Activated CD4-positive, alpha-beta memory T cell treated with anti-CD3 and anti-CD28 coated beads for 36 hours (primary cell): ENCODE data around the gene CIB4. TPM values are rescaled to one million over a fixed set of nuclear protein-coding genes. Genes with fewer than 3 reads are reported as not detected.

Experiments used
- CTCF ChIA-PET: fragments of 350-600 bp; sonication (Branson Sonifier 250); formaldehyde crosslinking; loops from one replicate; lab custom pipeline; 2021; ENCODE audit warnings: antibody characterized with exemption, inconsistent platforms; lab: Charles Lee
- POLR2A ChIA-PET: fragments of 350-600 bp; sonication (Branson Sonifier 250); formaldehyde crosslinking; loops from one replicate; lab custom pipeline; 2021; ENCODE audit warnings: antibody characterized with exemption; lab: Charles Lee
- DNase-seq: peaks from one replicate; pipeline ENCODE4 v3.0.0-alpha.2; 2020
- H3K27ac Mint-ChIP-seq: one replicate; pipeline ENCODE4 v1.8.0; 2021; ENCODE audit warnings: mixed read lengths
- H3K27me3 Mint-ChIP-seq: one replicate; pipeline ENCODE4 v1.8.0; 2021; ENCODE audit warnings: mixed read lengths
- H3K36me3 Mint-ChIP-seq: one replicate; pipeline ENCODE4 v1.8.0; 2021; ENCODE audit warnings: mixed read lengths
- H3K4me1 Mint-ChIP-seq: one replicate; pipeline ENCODE4 v1.8.0; 2021; ENCODE audit warnings: low read depth, mixed read lengths
- H3K4me3 Mint-ChIP-seq: one replicate; pipeline ENCODE4 v1.8.0; 2021; ENCODE audit warnings: mild to moderate bottlenecking, mixed read lengths
- H3K9me3 Mint-ChIP-seq: one replicate; pipeline ENCODE4 v1.8.0; 2021; ENCODE audit warnings: mixed read lengths
- intact Hi-C: fragments of 100-400 bp; cut with micrococcal nuclease; formaldehyde crosslinking; loops from one replicate; pipeline ENCODE4 v1.15.1; 2023
- total RNA-seq, 2 experiments: library from RNA; stranded (reverse); gene quantifications; one replicate each; pipeline ENCODE4 v1.2.3, GENCODE V29; 2021

CIB4 gene
- total RNA-seq, 2 experiments from 2014 or later, result not detected

GRCh38 chr2:26590980-26591618, 50.1 kb downstream of the CIB4 start:
- Mint-ChIP-seq H3K9me3 (no peaks in the 10 kb centered on the region), H3K36me3 (no peaks in the 10 kb centered on the region), H3K4me3 (no peak overlapping the region), H3K4me1 (peaks cover 2% of the 10 kb centered on the region), H3K27me3 (peaks cover 28% of the 10 kb centered on the region), H3K27ac (no peak overlapping the region)
- ChIA-PET POLR2A (no interaction called here), CTCF (interaction anchor here (0.6 to 2.3 kb wide), 4 partner anchors 13 to 156 kb away, joined by 3 to 8 read pairs (median 4); no protein-coding TSS in a partner anchor)
- DNase-seq, result peak; percentile 6
- intact Hi-C loops, result no loop called here

GRCh38 chr2:26590508-26590907, 50.7 kb downstream of the CIB4 start:
- Mint-ChIP-seq H3K36me3 (no peaks in the 10 kb centered on the region), H3K9me3 (no peaks in the 10 kb centered on the region), H3K27ac (no peak overlapping the region), H3K4me1 (peaks cover 2% of the 10 kb centered on the region), H3K4me3 (no peak overlapping the region), H3K27me3 (peaks cover 29% of the 10 kb centered on the region)
- ChIA-PET POLR2A (no interaction called here), CTCF (interaction anchor here (0.6 to 2.3 kb wide), 5 partner anchors 12 to 143 kb away, joined by 3 to 10 read pairs (median 3); no protein-coding TSS in a partner anchor)
- no peak for DNase-seq
- intact Hi-C loops, result no loop called here

DNA sequence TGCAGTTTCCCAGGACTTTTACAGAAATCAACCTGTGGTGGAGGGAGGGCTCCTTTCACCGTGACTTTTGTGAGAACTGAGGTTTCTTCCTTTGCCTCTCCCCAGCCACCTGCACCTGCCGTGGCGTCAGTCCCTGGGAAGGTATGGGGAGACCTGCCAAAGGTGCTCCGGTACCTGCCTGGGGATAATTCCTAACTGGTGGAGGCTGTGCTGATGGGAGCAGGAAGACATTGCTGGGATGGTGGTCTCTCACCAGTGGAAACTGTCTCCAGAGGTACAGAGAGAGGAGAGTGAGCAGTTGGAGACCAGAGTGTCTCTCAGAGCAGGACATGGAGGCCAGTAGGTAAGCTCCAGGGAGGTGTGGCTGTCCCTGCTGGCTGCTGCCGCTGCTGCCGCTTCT, 52.6 kb downstream of the CIB4 start:
- intact Hi-C loops, result no loop called here
- POLR2A ChIA-PET, result no interaction called here
- peak; percentile 2 for DNase-seq
- H3K4me3 Mint-ChIP-seq, result no peak overlapping the region
- peaks cover 14% of the 10 kb centered on the region for H3K27me3 Mint-ChIP-seq
- H3K4me1 Mint-ChIP-seq, result peaks cover 2% of the 10 kb centered on the region
- no peak overlapping the region for H3K27ac Mint-ChIP-seq
- no peaks in the 10 kb centered on the region for H3K9me3 Mint-ChIP-seq
- H3K36me3 Mint-ChIP-seq, result no peaks in the 10 kb centered on the region
- CTCF ChIA-PET, result interaction anchor here (2.4 kb wide), 1 partner anchor 11 kb away, joined by 8 read pairs; no protein-coding TSS in a partner anchor

- ChIA-PET CTCF (interaction anchor here (1.7 to 2.4 kb wide), 2 partner anchors 10 to 16 kb away, joined by 7 to 8 read pairs; no protein-coding TSS in a partner anchor), POLR2A (no interaction called here)
- H3K36me3 Mint-ChIP-seq, result no peaks in the 10 kb centered on the region
- H3K27ac Mint-ChIP-seq, result no peak overlapping the region
- peak; percentile 5 for DNase-seq
- H3K4me3 Mint-ChIP-seq, result no peak overlapping the region
- peaks cover 14% of the 10 kb centered on the region for H3K27me3 Mint-ChIP-seq
- peaks cover 2% of the 10 kb centered on the region for H3K4me1 Mint-ChIP-seq
- intact Hi-C loops, result no loop called here
- no peaks in the 10 kb centered on the region for H3K9me3 Mint-ChIP-seq
Observed at GRCh38 chr2:26587994-26588393, 53.2 kb downstream of the CIB4 start.

DNA sequence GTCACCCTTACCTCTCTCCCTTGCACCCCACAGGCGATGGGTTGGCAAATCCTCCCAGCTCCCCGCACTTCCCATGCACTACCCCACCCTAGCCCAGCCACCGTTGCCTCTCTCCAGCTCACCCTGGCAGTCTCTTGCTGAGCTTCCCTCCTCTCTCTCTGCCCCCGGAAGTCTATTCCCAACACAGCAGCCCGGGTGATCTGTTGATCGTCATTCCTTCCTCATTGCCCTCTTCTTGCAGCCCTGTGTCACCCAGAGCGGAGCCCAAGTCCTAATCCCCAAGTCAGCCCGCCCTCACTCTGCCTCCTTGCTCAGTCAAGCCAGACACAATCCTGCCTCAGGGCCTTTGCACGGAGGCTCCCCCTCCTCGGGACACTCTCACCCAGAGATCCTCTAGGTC, 55.2 kb downstream of the CIB4 start:
- no peaks in the 10 kb centered on the region for H3K36me3 Mint-ChIP-seq
- H3K4me3 Mint-ChIP-seq, result no peak overlapping the region
- no peaks in the 10 kb centered on the region for H3K9me3 Mint-ChIP-seq
- intact Hi-C loops, result no loop called here
- no peak for DNase-seq
- H3K27ac Mint-ChIP-seq, result no peak overlapping the region
- H3K27me3 Mint-ChIP-seq, result peaks cover 14% of the 10 kb centered on the region
- ChIA-PET CTCF (interaction anchor here (1.3 to 1.5 kb wide), 2 partner anchors 8 to 11 kb away, joined by 3 to 4 read pairs; no protein-coding TSS in a partner anchor), POLR2A (no interaction called here)
- H3K4me1 Mint-ChIP-seq, result no peaks in the 10 kb centered on the region

DNA sequence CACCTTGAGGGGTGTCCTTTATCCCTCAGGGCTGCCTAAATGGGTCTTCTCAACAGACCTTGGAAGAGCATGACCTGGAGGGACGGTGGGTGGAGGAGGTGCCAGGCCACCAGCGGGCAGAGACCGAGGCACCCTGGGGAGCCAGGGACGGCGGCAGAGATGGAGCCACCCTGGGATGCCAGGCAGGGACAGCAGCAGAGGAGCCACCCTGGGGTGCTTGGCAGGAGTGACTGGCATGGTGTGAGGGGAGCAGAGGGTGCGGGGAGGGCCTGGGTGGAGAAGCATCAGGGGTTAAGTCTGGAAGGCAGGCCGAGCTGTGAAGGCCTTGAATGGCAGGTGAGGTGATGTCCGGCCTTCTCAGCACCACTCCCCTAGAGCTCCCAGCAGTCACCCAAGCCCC, 56.1 kb downstream of the CIB4 start:
- Mint-ChIP-seq H3K9me3 (no peaks in the 10 kb centered on the region), H3K27me3 (peaks cover 12% of the 10 kb centered on the region), H3K27ac (no peak overlapping the region), H3K4me1 (no peaks in the 10 kb centered on the region), H3K4me3 (no peak overlapping the region), H3K36me3 (no peaks in the 10 kb centered on the region)
- POLR2A ChIA-PET, result no interaction called here
- CTCF ChIA-PET, result interaction anchor here (0.6 to 1.3 kb wide), 2 partner anchors 8 to 81 kb away, joined by 3 to 4 read pairs; no protein-coding TSS in a partner anchor
- intact Hi-C loops, result no loop called here
- DNase-seq, result peak; percentile 3

GRCh38 chr2:26584656-26585055, 56.5 kb downstream of the CIB4 start:
- peak; percentile 4 for DNase-seq
- ChIA-PET POLR2A (no interaction called here), CTCF (no interaction called here)
- H3K27ac Mint-ChIP-seq, result no peak overlapping the region
- intact Hi-C loops, result no loop called here
- peaks cover 12% of the 10 kb centered on the region for H3K27me3 Mint-ChIP-seq
- H3K4me1 Mint-ChIP-seq, result no peaks in the 10 kb centered on the region
- no peaks in the 10 kb centered on the region for H3K9me3 Mint-ChIP-seq
- H3K4me3 Mint-ChIP-seq, result no peak overlapping the region
- no peaks in the 10 kb centered on the region for H3K36me3 Mint-ChIP-seq

DNA sequence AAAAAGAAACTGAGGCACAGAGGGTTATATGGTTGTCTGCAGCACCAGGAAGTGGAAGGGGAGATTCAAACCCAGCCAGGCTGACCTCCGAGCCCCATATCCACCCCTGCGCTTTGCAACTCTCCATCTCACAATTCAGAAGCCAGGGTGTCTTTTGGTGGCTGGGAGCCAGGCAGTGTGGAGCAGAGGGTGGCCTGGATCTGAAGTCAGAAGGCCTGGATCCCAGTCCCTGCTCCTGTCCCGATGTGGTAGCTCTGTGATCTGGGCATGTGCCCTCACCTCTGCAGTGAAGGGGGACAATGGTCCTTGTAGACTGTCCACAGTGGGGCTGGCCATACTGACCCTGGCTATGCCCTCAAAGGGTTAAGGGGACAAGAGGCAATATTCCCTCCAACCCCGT, 57.0 kb downstream of the CIB4 start:
- CTCF ChIA-PET, result no interaction called here
- Mint-ChIP-seq H3K27ac (no peak overlapping the region), H3K9me3 (no peaks in the 10 kb centered on the region), H3K4me3 (no peak overlapping the region), H3K36me3 (no peaks in the 10 kb centered on the region), H3K27me3 (peaks cover 12% of the 10 kb centered on the region), H3K4me1 (no peaks in the 10 kb centered on the region)
- POLR2A ChIA-PET, result no interaction called here
- peak; percentile 0 for DNase-seq
- intact Hi-C loops, result no loop called here

DNA sequence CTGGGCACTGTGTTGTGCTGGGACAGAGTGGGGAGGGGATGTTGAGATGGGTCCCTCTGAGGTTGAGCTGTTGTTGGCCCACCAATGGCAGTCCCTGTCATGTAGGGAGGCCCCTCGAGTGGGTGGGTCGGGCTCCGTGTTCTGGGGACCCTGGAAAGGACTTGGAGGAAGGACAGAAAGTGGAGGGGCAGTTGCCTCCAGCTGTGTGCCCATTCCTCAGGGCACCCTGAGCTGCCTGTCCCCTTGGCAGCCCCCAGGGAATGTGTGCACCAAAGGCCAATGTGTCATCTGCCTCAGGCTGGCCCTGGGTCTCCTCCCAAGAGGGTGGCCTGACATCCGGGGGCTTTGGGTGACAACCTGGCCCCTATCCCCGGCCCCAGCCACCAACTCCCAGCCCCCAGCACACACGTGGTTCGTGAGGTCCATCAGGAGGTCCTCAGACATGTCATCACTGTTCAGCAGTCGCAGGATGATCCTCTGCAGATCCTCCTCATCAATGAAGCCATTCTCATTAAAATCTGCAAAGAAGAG, 57.7 kb downstream of the CIB4 start:
- no peak overlapping the region for H3K4me3 Mint-ChIP-seq

DNA sequence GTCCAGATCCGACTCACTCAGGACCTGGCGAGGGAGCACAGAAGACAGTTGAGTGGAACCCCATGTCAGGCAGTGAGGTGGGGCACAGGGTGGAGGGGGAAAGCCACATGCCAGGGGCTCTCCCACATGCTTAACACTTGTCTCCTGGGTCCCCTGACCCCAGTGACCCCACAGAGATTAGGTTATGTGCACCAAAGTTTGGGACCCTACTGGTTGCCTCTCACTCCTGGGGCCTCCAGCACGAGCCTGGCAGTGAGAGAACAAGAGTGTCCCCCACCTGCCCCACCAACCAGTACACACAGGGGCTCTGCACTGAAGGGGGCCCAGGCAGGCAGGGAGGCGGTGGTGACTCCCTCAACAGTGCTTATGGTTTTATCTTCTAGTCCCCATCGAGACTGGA, 58.3 kb downstream of the CIB4 start:
- CTCF ChIA-PET, result interaction anchor here (1.2 kb wide), 1 partner anchor 80 kb away, joined by 3 read pairs; no protein-coding TSS in a partner anchor

More for the DNA sequence above, 57.7 kb downstream of the CIB4 start:
- ChIA-PET POLR2A (no interaction called here), CTCF (no interaction called here)
- peak; percentile 7 for DNase-seq
- H3K27me3 Mint-ChIP-seq, result peaks cover 16% of the 10 kb centered on the region
- H3K4me1 Mint-ChIP-seq, result no peaks in the 10 kb centered on the region
- H3K36me3 Mint-ChIP-seq, result no peaks in the 10 kb centered on the region
- no peaks in the 10 kb centered on the region for H3K9me3 Mint-ChIP-seq
- no peak overlapping the region for H3K27ac Mint-ChIP-seq
- intact Hi-C loops, result no loop called here

DNA sequence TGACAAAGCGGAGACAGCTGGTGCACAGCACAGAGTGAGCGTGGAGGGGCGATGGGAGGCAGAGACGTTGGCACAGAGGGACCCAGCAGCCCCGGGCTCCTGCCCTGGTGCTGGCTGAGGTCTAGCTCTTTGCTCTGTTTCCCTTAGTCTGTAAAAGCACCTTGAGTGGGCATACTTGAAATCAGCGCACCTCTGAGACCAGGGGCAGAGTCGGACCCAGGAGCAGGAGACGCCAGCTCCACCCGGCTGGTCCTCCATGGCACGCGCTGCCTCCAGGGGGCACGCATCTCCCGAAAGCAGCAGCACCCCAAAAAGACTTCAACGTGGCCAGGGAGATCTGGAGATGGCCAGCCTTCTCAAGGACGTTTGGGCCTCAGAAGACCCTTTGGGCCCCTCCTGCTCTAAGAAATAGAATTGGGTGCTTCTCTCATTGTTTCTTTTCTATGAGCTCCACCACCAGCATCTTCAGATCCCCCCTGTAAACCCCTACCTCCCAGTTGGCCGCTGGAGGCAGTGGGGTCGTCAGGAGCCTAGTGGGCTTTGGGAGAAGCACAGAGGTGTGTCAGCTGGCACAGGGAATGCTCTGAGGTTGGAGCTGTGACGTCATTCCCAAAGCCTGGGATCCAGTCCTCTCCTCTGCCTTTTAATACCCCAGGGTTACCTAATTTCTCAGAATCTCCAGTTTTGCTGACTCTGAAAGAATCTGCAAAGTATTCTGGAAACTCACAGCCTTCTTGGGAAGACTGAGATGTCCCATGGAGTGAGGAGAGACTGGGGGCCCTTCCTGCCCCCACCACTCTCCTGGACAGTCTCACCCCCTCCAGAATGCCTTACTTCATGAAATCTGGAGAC, 58.9 kb downstream of the CIB4 start:
- POLR2A ChIA-PET, result no interaction called here
- no peak overlapping the region for H3K27ac Mint-ChIP-seq
- H3K27me3 Mint-ChIP-seq, result peaks cover 16% of the 10 kb centered on the region
- intact Hi-C loops, result no loop called here
- no peaks in the 10 kb centered on the region for H3K36me3 Mint-ChIP-seq
- H3K9me3 Mint-ChIP-seq, result no peaks in the 10 kb centered on the region
- DNase-seq, result peak; percentile 2
- H3K4me1 Mint-ChIP-seq, result no peaks in the 10 kb centered on the region
- CTCF ChIA-PET, result interaction anchor here (1.2 kb wide), 1 partner anchor 80 kb away, joined by 3 read pairs; no protein-coding TSS in a partner anchor
- no peak overlapping the region for H3K4me3 Mint-ChIP-seq

More for the DNA sequence above, 58.3 kb downstream of the CIB4 start:
- H3K4me3 Mint-ChIP-seq, result no peak overlapping the region
- no peaks in the 10 kb centered on the region for H3K4me1 Mint-ChIP-seq
- no peak overlapping the region for H3K27ac Mint-ChIP-seq
- POLR2A ChIA-PET, result no interaction called here
- H3K27me3 Mint-ChIP-seq, result peaks cover 16% of the 10 kb centered on the region
- intact Hi-C loops, result no loop called here
- no peaks in the 10 kb centered on the region for H3K36me3 Mint-ChIP-seq
- no peaks in the 10 kb centered on the region for H3K9me3 Mint-ChIP-seq
- peak; percentile 1 for DNase-seq
